ENCODE measurements around the gene LRRC17.
A peak's percentile ranks its signal among the peaks of the same experiment; 100 is the strongest.
"Not testable (repeated sequence)": the region's sequence is repeated elsewhere in the genome, so short reads cannot be mapped to it uniquely, and the experiment has no call there.

The LRRC17 gene

GRCh38 chr7:102897856-102898531 is 14.8 kb upstream of the LRRC17 start:
- no peak for DNase-seq (ENCODE audit: low read depth)

GRCh38 chr7:102898532-102898859 is 14.3 kb upstream of the LRRC17 start:
- DNase-seq (ENCODE audit: low read depth), result no peak

GRCh38 chr7:102902052-102902451 is 10.7 kb upstream of the LRRC17 start:
- DNase-seq (ENCODE audit: low read depth), result not testable (repeated sequence)

- DNase-seq (ENCODE audit: low read depth), result not testable (repeated sequence)
Measured at GRCh38 chr7:102903576-102903975, 9.2 kb upstream of the LRRC17 start.

- no peak for DNase-seq (ENCODE audit: low read depth)
Measured at GRCh38 chr7:102908676-102909075, 4.1 kb upstream of the LRRC17 start.

- DNase-seq (ENCODE audit: low read depth), result no peak
Measured at GRCh38 chr7:102913826-102914225, 1.0 kb downstream of the LRRC17 start.

- no peak for DNase-seq (ENCODE audit: low read depth)
Measured at GRCh38 chr7:102914585-102914984, 1.8 kb downstream of the LRRC17 start.

- peak; percentile 80 for DNase-seq (ENCODE audit: low read depth)
Measured at GRCh38 chr7:102916426-102916825, 3.6 kb downstream of the LRRC17 start.

- peak; percentile 56 for DNase-seq (ENCODE audit: low read depth)
Measured at GRCh38 chr7:102916881-102917280, 4.1 kb downstream of the LRRC17 start.

- DNase-seq (ENCODE audit: low read depth), result no peak
Measured at GRCh38 chr7:102917436-102918353, 4.9 kb downstream of the LRRC17 start.

- DNase-seq (ENCODE audit: low read depth), result no peak
Measured at GRCh38 chr7:102918845-102919244, 6.0 kb downstream of the LRRC17 start.

GRCh38 chr7:102925976-102926782 is 13.4 kb downstream of the LRRC17 start:
- no peak for DNase-seq (ENCODE audit: low read depth)

- no peak for DNase-seq (ENCODE audit: low read depth)
Measured at GRCh38 chr7:102926783-102927140, 14.0 kb downstream of the LRRC17 start.

GRCh38 chr7:102927312-102927933 is 14.6 kb downstream of the LRRC17 start:
- DNase-seq (ENCODE audit: low read depth), result peak; percentile 48

- no peak for DNase-seq (ENCODE audit: low read depth)
Measured at GRCh38 chr7:102931757-102932156, 19.0 kb downstream of the LRRC17 start.

- peak; percentile 90 for DNase-seq (ENCODE audit: low read depth)
Measured at GRCh38 chr7:102933763-102934162, 21.0 kb downstream of the LRRC17 start.

- no peak for DNase-seq (ENCODE audit: low read depth)
Measured at GRCh38 chr7:102934239-102934638, 21.4 kb downstream of the LRRC17 start.

- no peak for DNase-seq (ENCODE audit: low read depth)
Measured at GRCh38 chr7:102934701-102935100, 21.9 kb downstream of the LRRC17 start.

- DNase-seq (ENCODE audit: low read depth), result no peak
Measured at GRCh38 chr7:102935450-102936115, 22.8 kb downstream of the LRRC17 start.

- DNase-seq (ENCODE audit: low read depth), result no peak
Measured at GRCh38 chr7:102938679-102939078, 25.9 kb downstream of the LRRC17 start.

GRCh38 chr7:102942181-102942866 is 29.5 kb downstream of the LRRC17 start:
- no peak for DNase-seq (ENCODE audit: low read depth)

Data from ELR (cell line).